K562 (cell line): ENCODE data around the gene THADA. TPM values are rescaled to one million over a fixed set of nuclear protein-coding genes. Genes with fewer than 3 reads are reported as not detected.

Experiments
- ATAC-seq: fragments of 200-7000 bp; cut with Tn5 transposase; 3 replicates; pipeline ENCODE4 v1.9.1; 2020; ENCODE audit warnings: moderate library complexity
- BruUV-seq: library from RNA; stranded (reverse); fragments of 400-500 nt; replicated peaks from 2 replicates; lab custom pipeline; 2021; lab: Mats Ljungman, UMichigan
- CTCF ChIA-PET: fragments of 300-600 bp; formaldehyde crosslinking; extraction: SDS; loops from one replicate; lab custom pipeline; 2021; ENCODE audit warnings: low intra/inter-chr PET ratio; lab: Yijun Ruan, JAX
- POLR2A ChIA-PET: fragments of 300-600, 350-650 bp; sonication (Branson Sonifier 250); formaldehyde crosslinking; extraction: SDS; loops from one replicate; lab custom pipeline; 2021; ENCODE audit warnings: antibody characterized with exemption, inconsistent platforms; lab: Yijun Ruan, JAX
- DNase-seq, 4 experiments: peaks; one replicate each; pipeline versions ENCODE4 v3.0.0 to v3.0.0-alpha.2; 2011 to 2018; ENCODE audit warnings: low spot score in 3 of 4, mixed read lengths in 3 of 4; ENCODE audit errors: extremely low read depth in 1 of 4
- FAIRE-seq: peaks from 2 replicates; lab custom pipeline; 2011; peaks lifted over from hg19 to GRCh38; lab: Jason Lieb, UNC
- H2AFZ ChIP-seq: 2 replicates; pipeline ENCODE4 v1.6.0; 2011; ENCODE audit warnings: low read depth, low read length, control low read depth, inconsistent platforms
- H3K27ac ChIP-seq: fragments of 200-600 bp; 3 replicates; pipeline ENCODE4 v1.8.0; 2011; ENCODE audit warnings: low read depth, mild to moderate bottlenecking, control low read depth, inconsistent platforms, low read length, moderate library complexity, mixed read lengths; ENCODE audit errors: extremely low read depth
- H3K27me3 ChIP-seq, 2 experiments: fragments of 300-600 bp in 1 of 2; 2 replicates in 1 of 2; 3 replicates in 1 of 2; pipeline versions ENCODE4 v1.6.0 to v1.8.0; 2011; ENCODE audit warnings: inconsistent platforms in 2 of 2, low read length in 2 of 2, mild to moderate bottlenecking in 1 of 2, mixed read lengths in 1 of 2, moderate library complexity in 1 of 2; ENCODE audit not compliant: control insufficient read depth in 2 of 2, insufficient read depth in 2 of 2
- H3K36me3 ChIP-seq: fragments of 300-600 bp; 3 replicates; pipeline ENCODE4 v1.8.0; 2011; ENCODE audit warnings: mild to moderate bottlenecking, low read length, inconsistent platforms; ENCODE audit not compliant: control insufficient read depth, insufficient read depth
- H3K4me1 ChIP-seq, 2 experiments: fragments of 200-600 bp in 1 of 2; replicated peaks in 1 of 2; 2 replicates in 1 of 2; 3 replicates in 1 of 2; pipeline versions ENCODE4 v1.5.1 to v1.8.0; 2011; ENCODE audit warnings: inconsistent platforms in 2 of 2, low read length in 2 of 2, mild to moderate bottlenecking in 1 of 2, mixed read lengths in 1 of 2, moderate library complexity in 1 of 2; ENCODE audit not compliant: control insufficient read depth in 2 of 2, insufficient read depth in 2 of 2
- H3K4me2 ChIP-seq: 2 replicates; pipeline ENCODE4 v1.6.1; 2011; ENCODE audit warnings: low read length, control low read depth, inconsistent platforms, mixed read lengths; ENCODE audit not compliant: insufficient read depth
- H3K4me3 ChIP-seq: fragments of 200-600 bp; sonication (generic), shearing (Covaris generic); 2 replicates; pipeline ENCODE4 v1.5.1; 2016; ENCODE audit warnings: control low read depth, inconsistent platforms
- H3K79me2 ChIP-seq: fragments of 200-600 bp; 3 replicates; pipeline ENCODE4 v1.8.0; 2011; ENCODE audit warnings: low read length, inconsistent platforms; ENCODE audit not compliant: control insufficient read depth, insufficient read depth
- H3K9ac ChIP-seq, 2 experiments: 2 replicates each; pipeline versions ENCODE4 v1.6.0 to v1.6.1; 2011; ENCODE audit warnings: low read depth in 2 of 2, low read length in 2 of 2, control low read depth in 1 of 2, inconsistent platforms in 1 of 2, mild to moderate bottlenecking in 1 of 2, mixed read lengths in 1 of 2; ENCODE audit not compliant: insufficient read depth in 1 of 2
- H3K9me1 ChIP-seq: one replicate; pipeline ENCODE4 v1.6.0; 2011; ENCODE audit warnings: inconsistent platforms, mild to moderate bottlenecking, low read length, moderate library complexity; ENCODE audit not compliant: control insufficient read depth, insufficient read depth
- H3K9me3 ChIP-seq: replicated peaks from 2 replicates; pipeline ENCODE4 v1.5.1; 2011; ENCODE audit warnings: low read depth, low read length, inconsistent platforms; ENCODE audit not compliant: control insufficient read depth, insufficient read depth
- H4K20me1 ChIP-seq: replicated peaks from 2 replicates; pipeline ENCODE4 v1.6.1; 2011; ENCODE audit warnings: low read length, inconsistent platforms, mixed read lengths; ENCODE audit not compliant: control insufficient read depth, insufficient read depth
- ARHGAP35 ChIP-seq: fragments of 450-650 bp; IDR thresholded peaks from 2 replicates; pipeline ENCODE4 v1.6.1; 2018; ENCODE audit not compliant: partially characterized antibody
- BHLHE40 ChIP-seq: IDR thresholded peaks from 2 replicates; pipeline ENCODE4 v1.6.1; 2011; ENCODE audit warnings: low read length, improper control_type of control experiment
- CBX8 ChIP-seq: fragments of 200-600 bp; sonication (generic); IDR thresholded peaks from 2 replicates; pipeline ENCODE4 v1.6.1; 2012; ENCODE audit warnings: borderline replicate concordance, mixed run types, low read depth, mild to moderate bottlenecking, moderate library complexity, mixed read lengths, low read length, control low read depth, inconsistent platforms; ENCODE audit not compliant: poor library complexity, severe bottlenecking; ENCODE audit errors: extremely low read depth
- ILF3 ChIP-seq: fragments of 450-650 bp; IDR thresholded peaks from 2 replicates; pipeline ENCODE4 v1.6.1; 2018; ENCODE audit warnings: antibody characterized with exemption, mild to moderate bottlenecking, moderate library complexity, borderline replicate concordance
- MEIS2 ChIP-seq: fragments of 450-650 bp; IDR thresholded peaks from 2 replicates; pipeline ENCODE4 v1.6.1; 2014; ENCODE audit warnings: mild to moderate bottlenecking; ENCODE audit not compliant: partially characterized antibody
- PCBP2 ChIP-seq: fragments of 200-400 bp; formaldehyde crosslinking; IDR thresholded peaks from 2 replicates; pipeline ENCODE4 v1.6.1; 2018; ENCODE audit warnings: low read length, low read depth, mild to moderate bottlenecking, moderate library complexity; ENCODE audit not compliant: poor library complexity, severe bottlenecking
- whole genome bisulfite sequencing: fragments of 100-300 bp; shearing (Covaris generic); methylation state at CpG from one replicate; pipeline ENCODE4 v1.1.6; 2016; ENCODE audit warnings: low coverage, mixed read lengths; ENCODE audit not compliant: insufficient coverage; ENCODE audit errors: missing lambda C conversion rate; 5-methylcytosine and 5-hydroxymethylcytosine counted together
- in situ Hi-C: fragments of 300-500 bp; cut with MboI; formaldehyde crosslinking; loops from 4 replicates; pipeline ENCODE4 v1.15.0; 2018; ENCODE audit warnings: inconsistent platforms, mixed read lengths
- intact Hi-C: fragments of 100-400 bp; cut with micrococcal nuclease; formaldehyde crosslinking; loops from 2 replicates; pipeline ENCODE4 v1.14.2; 2022
- polyA plus RNA-seq, 8 experiments: library from polyadenylated mRNA; depleted of rRNA in 4 of 8; stranded (reverse) in 5 of 8; unstranded in 3 of 8; fragments of >200 nt; fragmentation: Nextera tagmentation in 2 of 8; fragmentation: Illumina TruSeq in 1 of 8; extraction: Ambion mirVana in 2 of 8; extraction: Trizol in 1 of 8; gene quantifications; 2 replicates each; pipeline versions ENCODE4 v1.2.1 to v1.2.3, GENCODE V29; 2011 to 2014; ENCODE audit warnings: inconsistent platforms in 1 of 8, missing spikeins in 1 of 8
- total RNA-seq, 7 experiments: library from RNA; depleted of rRNA in 6 of 7; stranded (reverse); fragments of >200 nt in 6 of 7; fragmentation: Illumina TruSeq in 2 of 7; extraction: Trizol in 2 of 7; gene quantifications; 2 replicates each; pipeline versions ENCODE4 v1.2.1 to v1.2.3, GENCODE V29; 2011 to 2021; ENCODE audit warnings: low replicate concordance in 1 of 7
- TF ChIP-seq, protein P1 (sequence below): fragments of 200-800 bp; sonication (Bioruptor generic); IDR thresholded peaks from 2 replicates; pipeline ENCODE4 v1.6.1; 2016; ENCODE audit warnings: missing genetic modification characterization, missing compliant biosample characterization
- TF ChIP-seq, protein P2 (sequence below), 2 experiments: IDR thresholded peaks in 1 of 2; conservative IDR thresholded peaks in 1 of 2; 2 replicates each; pipeline ENCODE4 v1.6.1; 2016; ENCODE audit warnings: low read depth in 2 of 2, mild to moderate bottlenecking in 1 of 2, missing compliant biosample characterization in 1 of 2, missing genetic modification characterization in 1 of 2, moderate library complexity in 1 of 2

Gene THADA
- total and polyA plus RNA-seq, 9 of the 15 experiments (the other 6 are each of a cell fraction or from before 2014, with no cell fraction given) = 17.8 to 34.7 (median 31.9) TPM

DNA sequence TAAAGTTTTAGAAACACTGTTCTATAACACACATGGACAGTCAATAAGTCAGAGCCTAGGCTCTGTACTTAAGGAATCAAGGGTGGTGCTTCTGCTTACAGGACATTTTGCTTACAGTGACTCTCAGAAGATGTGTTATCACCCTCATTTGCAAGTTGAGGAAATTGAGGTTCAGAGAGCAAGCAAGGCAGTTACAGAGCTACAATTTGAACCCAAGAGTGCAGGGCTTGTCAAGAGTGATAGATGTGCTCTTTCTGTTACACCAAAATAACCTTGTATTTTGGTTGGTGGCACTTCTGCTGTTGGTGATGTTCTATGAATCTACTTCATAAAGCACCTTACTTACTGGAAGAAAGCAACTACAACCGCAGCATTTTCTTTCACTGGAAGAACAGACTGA is 170.2 kb downstream of the THADA start:
- H3K9me3 ChIP-seq = no peaks in the 10 kb centered on the region
- WGBS = 50% methylated on average over 1 of the region's 1 CpG
- no peak for DNase-seq
- ATAC-seq = peak; percentile 6; the same call in 1 of the 3 replicates
- intact Hi-C loops = no loop called here
- H3K4me1 ChIP-seq = peaks cover 7 to 39% of the 10 kb centered on the region in 2 experiments; a peak in 3 of 5 replicates
- no peaks in the 10 kb centered on the region for H3K9me1 ChIP-seq
- POLR2A ChIA-PET = interaction anchor here (0.9 to 1.2 kb wide), 2 partner anchors 11 to 17 kb away, joined by 3 read pairs; no protein-coding TSS in a partner anchor
- BruUV-seq = no TSS peak
- H3K9ac ChIP-seq = no peak overlapping the region
- peak overlapping the region; percentile 91; the same call in 2 of the 3 replicates for H3K27ac ChIP-seq
- in situ Hi-C loops = no loop called here
- H3K27me3 ChIP-seq = no peaks in the 10 kb centered on the region
- no peaks in the 10 kb centered on the region for H3K79me2 ChIP-seq
- peaks cover 9% of the 10 kb centered on the region; the same call in 2 of the 3 replicates for H3K36me3 ChIP-seq
- H4K20me1 ChIP-seq = no peaks in the 10 kb centered on the region
- CTCF ChIA-PET = no interaction called here
- FAIRE-seq = peak; percentile 79
- H2AFZ ChIP-seq = peak overlapping the region; percentile 46; the same call in 1 of the 2 replicates
- no peak overlapping the region for H3K4me3 ChIP-seq
- no peak overlapping the region; the same call in 1 of the 2 replicates for H3K4me2 ChIP-seq
- no peak for TF ChIP-seq BHLHE40
- TF ChIP-seq, protein P1, sequence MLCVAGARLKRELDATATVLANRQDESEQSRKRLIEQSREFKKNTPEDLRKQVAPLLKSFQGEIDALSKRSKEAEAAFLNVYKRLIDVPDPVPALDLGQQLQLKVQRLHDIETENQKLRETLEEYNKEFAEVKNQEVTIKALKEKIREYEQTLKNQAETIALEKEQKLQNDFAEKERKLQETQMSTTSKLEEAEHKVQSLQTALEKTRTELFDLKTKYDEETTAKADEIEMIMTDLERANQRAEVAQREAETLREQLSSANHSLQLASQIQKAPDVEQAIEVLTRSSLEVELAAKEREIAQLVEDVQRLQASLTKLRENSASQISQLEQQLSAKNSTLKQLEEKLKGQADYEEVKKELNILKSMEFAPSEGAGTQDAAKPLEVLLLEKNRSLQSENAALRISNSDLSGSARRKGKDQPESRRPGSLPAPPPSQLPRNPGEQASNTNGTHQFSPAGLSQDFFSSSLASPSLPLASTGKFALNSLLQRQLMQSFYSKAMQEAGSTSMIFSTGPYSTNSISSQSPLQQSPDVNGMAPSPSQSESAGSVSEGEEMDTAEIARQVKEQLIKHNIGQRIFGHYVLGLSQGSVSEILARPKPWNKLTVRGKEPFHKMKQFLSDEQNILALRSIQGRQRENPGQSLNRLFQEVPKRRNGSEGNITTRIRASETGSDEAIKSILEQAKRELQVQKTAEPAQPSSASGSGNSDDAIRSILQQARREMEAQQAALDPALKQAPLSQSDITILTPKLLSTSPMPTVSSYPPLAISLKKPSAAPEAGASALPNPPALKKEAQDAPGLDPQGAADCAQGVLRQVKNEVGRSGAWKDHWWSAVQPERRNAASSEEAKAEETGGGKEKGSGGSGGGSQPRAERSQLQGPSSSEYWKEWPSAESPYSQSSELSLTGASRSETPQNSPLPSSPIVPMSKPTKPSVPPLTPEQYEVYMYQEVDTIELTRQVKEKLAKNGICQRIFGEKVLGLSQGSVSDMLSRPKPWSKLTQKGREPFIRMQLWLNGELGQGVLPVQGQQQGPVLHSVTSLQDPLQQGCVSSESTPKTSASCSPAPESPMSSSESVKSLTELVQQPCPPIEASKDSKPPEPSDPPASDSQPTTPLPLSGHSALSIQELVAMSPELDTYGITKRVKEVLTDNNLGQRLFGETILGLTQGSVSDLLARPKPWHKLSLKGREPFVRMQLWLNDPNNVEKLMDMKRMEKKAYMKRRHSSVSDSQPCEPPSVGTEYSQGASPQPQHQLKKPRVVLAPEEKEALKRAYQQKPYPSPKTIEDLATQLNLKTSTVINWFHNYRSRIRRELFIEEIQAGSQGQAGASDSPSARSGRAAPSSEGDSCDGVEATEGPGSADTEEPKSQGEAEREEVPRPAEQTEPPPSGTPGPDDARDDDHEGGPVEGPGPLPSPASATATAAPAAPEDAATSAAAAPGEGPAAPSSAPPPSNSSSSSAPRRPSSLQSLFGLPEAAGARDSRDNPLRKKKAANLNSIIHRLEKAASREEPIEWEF (CRISPR knock-in tag) = no peak
- peak; percentile 18 for TF ChIP-seq MEIS2
- TF ChIP-seq ARHGAP35 = no peak
- no peak for TF ChIP-seq ILF3
- TF ChIP-seq, protein P2, sequence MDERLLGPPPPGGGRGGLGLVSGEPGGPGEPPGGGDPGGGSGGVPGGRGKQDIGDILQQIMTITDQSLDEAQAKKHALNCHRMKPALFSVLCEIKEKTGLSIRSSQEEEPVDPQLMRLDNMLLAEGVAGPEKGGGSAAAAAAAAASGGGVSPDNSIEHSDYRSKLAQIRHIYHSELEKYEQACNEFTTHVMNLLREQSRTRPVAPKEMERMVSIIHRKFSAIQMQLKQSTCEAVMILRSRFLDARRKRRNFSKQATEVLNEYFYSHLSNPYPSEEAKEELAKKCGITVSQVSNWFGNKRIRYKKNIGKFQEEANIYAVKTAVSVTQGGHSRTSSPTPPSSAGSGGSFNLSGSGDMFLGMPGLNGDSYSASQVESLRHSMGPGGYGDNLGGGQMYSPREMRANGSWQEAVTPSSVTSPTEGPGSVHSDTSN (CRISPR knock-in tag; IDR thresholded peaks at IDR 0.05; ENCODE audit: low read depth) = no peak
- TF ChIP-seq, protein P2 (tag; conservative IDR thresholded peaks at IDR 0.05; ENCODE audit: low read depth) = peak; percentile 37; the same call in 1 of the 2 replicates
- TF ChIP-seq PCBP2 = no peak
- no peak for TF ChIP-seq CBX8
